NCI-H2171 (cell line): Measurements from ENCODE around the gene HDAC8.
"Not testable (repeated sequence)": the region's sequence is repeated elsewhere in the genome, so short reads cannot be mapped to it uniquely, and the experiment has no call there.

ENCODE experiments used
- DNase-seq: peaks from one replicate; lab custom pipeline; 2025; lab: John Stamatoyannopoulos, UW

Gene HDAC8

GRCh38 chrX:72372735-72373134 lies 199.9 kb downstream of the HDAC8 start:
- no peak for DNase-seq

DNA sequence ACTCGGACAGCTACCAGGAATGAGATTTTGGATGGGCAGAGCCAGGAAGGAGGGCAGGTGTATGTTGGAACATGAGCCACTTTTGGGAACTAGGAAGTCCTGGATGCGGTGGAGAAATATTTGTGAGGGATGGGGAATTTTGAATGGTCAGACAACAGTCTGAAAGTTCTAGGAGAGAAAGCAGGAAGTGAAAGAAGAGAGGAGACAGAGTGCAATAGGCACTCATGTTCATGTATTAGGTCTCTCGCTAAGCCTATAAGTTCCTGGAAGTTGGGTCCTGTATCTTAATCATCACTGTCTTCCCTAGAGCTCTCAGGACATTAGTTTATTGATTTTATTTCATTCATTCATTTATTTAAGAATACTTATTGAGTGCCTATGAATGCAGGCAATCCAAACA lies 201.2 kb downstream of the HDAC8 start:
- DNase-seq: no peak

- no peak for DNase-seq
Observed at GRCh38 chrX:72368796-72369195, 203.8 kb downstream of the HDAC8 start.

GRCh38 chrX:72367516-72367915 lies 205.1 kb downstream of the HDAC8 start:
- no peak for DNase-seq

GRCh38 chrX:72366701-72367454 lies 205.8 kb downstream of the HDAC8 start:
- DNase-seq: no peak

DNA sequence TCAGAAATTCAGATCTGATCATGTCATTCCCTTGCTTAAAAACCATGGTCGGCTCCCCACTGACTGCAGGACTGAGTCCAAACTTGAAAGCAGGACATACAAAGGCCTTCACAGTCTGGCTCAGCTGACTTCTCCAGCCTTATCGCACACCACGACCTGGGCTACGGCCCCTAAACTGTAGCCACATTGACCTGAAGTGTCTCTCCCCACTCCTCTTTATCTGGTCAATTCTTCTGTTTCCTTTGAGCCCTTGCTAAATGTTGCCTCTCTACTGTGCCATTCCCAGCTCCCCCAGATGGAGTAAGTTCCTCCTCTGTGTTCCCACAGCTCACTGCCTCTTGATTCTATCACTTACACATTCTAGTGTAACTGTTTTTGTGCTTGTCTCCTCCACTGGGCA lies 206.5 kb downstream of the HDAC8 start:
- no peak for DNase-seq

DNA sequence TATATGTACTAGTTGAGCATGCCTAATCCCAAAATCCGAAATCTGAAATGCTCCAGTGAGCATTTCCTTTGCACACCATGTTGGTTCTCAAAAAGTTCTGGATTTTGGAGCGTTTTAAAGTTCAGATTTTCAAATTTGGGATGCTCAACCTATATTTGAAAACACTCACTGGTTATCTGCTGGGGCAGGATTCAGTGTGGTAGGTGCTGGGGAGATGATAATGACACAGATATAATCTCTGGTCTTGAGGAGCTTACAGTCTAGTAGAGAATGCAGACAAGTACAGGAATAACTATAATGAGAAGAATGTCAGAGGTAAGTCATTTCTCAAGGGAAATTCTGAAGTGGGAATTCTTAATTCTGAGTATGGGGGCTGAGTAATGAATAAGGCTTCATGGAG lies 207.5 kb downstream of the HDAC8 start:
- DNase-seq: no peak

GRCh38 chrX:72360326-72360725 lies 212.3 kb downstream of the HDAC8 start:
- no peak for DNase-seq

DNA sequence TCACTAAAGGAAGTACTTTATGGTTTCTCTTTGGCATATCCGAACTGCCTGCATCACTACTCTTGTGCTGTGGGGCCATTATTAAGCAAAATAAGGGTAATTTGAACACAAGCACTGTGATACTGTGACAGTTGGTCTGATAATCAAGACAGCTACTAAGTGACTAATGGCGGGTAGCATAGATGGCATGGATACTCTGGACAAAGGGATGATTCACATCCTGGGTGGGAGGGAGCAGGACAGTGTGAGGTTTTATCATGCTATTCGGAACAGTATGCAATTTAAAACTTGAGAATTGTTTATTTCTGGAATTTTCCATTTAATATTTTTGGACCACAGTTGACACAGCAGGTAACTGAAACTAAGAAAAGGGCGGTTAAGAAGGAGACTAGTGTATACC lies 214.3 kb downstream of the HDAC8 start:
- DNase-seq: no peak

- DNase-seq: no peak
Observed at GRCh38 chrX:72352786-72353185, 219.9 kb downstream of the HDAC8 start.

GRCh38 chrX:72351606-72352334 lies 220.9 kb downstream of the HDAC8 start:
- no peak for DNase-seq

DNA sequence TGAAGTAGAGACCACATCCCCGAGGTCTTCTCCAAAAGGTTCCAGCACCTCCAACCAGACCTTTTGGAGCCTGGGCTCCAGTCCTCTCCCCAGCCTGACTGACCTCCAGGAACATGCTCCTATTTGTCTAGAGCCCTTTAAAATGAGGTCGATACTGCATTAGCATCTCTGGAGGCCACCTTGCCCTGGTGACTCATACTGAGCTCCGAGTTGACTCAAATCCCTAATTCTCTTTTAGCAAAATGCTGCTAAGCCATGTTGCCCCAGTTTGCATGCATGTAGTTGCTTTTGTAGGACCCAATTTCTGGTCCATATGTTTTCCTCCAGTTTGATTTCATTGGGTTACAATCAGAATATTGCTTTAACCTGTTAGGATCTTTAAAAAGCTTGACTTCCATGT lies 223.5 kb downstream of the HDAC8 start:
- no peak for DNase-seq

DNA sequence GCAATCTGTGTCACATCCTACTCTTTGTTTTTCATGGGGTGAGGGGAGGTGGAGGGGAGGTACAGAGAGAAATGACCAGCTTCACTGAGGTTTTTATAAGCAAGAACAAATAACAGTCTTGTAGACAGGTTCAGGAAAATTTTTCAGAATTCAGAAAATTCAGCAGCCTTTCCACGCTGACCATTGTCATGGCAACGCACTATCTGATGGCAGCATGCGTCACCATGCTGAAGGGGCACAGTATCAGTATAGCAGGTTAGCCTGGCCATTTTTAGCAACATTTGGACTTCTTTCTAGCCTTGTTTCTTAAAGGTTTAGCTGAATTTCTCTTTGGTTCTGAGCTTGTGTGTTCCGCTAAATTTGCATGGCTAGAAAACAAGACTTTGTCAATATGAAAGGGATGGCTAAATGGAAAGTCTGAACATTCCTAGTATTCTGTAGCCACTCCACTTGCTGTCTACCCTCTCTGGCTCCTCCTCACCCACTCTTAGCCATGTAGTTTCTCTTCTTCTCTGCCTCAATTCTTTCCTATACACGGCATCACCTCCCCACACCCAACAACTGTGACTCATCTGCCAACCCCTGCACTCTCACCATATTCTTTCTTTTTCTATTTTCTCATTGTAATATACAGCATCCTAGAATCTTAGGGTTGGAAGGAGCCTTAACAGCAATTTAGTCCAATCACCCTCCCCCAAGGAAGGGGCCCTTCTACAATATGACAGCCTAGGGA lies 224.2 kb downstream of the HDAC8 start:
- DNase-seq: no peak

DNA sequence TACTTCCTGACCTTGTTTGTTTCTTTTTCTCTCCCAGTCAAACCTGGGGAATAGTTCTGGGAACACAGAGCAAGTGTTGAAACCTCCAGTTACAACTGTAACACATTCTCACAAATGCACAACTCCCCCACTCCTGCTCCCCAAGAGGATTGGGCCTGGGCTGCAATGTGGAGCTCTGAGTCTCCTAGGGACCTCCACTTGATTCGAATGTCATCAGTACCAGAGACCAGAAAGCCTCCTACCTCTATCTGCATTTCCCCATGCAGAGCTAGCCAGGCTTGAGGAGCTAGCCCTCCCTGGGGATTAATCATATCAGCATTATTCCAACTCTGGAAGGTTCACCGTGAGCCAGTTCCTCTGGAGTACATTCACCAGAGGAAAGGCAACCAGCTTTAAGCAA lies 225.3 kb downstream of the HDAC8 start:
- no peak for DNase-seq

GRCh38 chrX:72346302-72346949 lies 226.2 kb downstream of the HDAC8 start:
- no peak for DNase-seq

DNA sequence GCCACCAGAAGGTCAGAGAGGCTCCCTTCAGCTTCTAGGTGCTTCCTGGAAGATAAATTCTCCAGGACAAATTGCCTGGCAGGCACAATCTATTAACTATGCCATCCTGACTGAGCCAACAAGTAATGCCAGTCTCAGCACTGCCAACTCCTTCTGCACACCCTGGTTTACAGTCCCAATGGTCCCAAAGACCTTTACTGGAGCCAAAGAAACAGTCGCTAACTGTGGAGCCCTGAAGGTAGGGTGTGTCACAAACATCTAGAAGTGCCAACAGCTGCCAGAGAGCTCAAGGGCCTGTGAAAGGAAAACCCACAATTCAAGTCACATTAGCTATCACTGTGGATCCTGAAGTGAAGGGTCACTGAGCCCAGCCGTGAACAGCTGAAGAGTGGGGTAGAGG lies 232.0 kb downstream of the HDAC8 start:
- no peak for DNase-seq

DNA sequence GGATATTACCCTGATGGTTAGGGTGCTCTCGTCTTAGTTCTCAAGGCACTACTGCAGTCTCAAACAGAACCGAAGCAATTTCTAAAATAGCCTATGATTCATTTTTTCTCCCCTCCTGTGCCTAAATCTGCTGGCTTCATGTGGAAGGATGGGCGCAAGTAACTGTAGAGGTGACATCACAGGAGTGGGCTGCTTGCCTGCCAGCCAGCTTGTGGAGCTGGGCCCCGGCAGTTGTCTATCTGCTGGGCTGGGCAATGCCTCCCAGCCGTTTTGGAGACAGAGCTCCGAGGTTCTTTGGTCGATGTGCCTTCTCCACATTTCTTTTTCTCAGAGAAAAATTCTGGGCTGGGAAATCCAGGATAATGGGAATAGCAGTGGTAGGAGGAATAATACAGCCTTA lies 232.6 kb downstream of the HDAC8 start:
- no peak for DNase-seq

DNA sequence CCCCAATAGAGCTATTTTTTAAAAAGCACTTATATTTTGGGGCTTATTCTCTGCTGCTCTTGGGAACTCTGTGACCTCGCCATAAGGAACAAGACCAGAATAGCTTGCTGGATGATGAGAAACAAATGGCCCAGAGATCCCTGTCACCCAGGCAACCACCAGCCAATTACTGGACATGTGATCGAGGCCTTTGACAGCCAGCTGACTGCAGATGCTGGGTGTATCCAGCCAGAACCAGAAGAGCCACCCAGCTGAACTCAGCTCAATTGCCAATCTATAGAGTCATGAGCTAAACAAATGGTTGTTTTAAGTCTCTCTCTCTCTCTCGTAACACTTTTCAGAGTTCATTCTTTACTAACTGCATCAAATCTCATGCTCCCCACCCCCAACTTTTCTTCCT lies 242.5 kb downstream of the HDAC8 start:
- DNase-seq: no peak

DNA sequence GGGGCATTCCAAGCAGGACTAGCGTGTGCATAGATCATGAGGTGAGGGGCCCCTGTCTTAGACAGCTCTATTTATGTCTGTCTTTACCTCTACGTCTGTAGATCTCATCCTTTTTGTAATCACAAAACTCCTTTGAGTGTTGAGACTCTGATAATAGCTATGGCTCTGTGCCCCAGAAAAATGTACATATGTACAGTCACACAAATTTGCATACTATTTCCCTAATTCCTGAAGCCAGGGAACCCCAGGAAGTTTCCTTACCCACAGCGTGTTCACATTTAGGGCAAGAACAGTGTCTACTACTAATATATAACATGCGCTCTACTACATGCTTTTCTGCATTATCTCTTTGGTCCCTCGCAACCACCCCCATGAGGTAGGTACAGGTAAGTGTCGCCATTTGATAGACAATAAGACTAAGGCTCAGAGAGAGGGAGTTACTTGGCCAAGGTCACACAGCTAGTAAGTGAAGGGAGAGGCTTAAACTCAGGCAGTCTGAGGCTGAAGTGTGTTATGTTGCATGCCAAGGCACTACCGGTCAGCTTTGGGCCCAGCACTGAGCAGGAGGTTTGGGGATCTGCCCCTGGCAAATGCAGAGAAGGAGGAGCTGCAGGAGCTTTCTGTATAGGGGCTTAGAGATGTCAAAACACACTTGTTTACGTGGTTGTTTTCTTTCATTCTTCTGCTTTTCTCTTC lies 245.9 kb downstream of the HDAC8 start:
- no peak for DNase-seq

GRCh38 chrX:72319651-72320050 lies 253.0 kb downstream of the HDAC8 start:
- not testable (repeated sequence) for DNase-seq

DNA sequence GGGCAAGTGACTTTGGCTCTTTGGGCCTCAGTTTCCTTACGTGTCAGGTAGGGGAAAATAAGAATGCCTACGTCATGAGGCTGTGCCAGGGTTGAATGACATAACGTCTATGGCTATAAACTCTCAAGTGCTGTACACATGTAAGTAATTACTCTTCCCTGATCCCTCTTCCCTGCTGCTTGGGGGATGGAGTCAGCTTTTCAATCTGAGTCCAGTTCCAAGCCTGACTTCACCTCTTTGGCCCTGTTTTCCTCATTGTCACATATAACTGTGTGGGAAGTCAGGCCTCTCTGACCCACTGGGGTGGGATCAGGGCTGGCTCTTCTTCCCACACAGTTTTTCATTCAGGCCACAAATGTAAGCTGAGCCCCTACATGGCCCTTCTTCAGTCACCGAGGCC lies 255.5 kb downstream of the HDAC8 start:
- DNase-seq: no peak
